Measurements from ENCODE around the gene PAFAH1B2.
"Not testable (repeated sequence)": the region's sequence is repeated elsewhere in the genome, so short reads cannot be mapped to it uniquely, and the experiment has no call there.

The PAFAH1B2 gene

GRCh38 chr11:117172724-117173421 is 28.8 kb downstream of the PAFAH1B2 start:
- DNase-seq (ENCODE audit: low read depth) = no peak

DNA sequence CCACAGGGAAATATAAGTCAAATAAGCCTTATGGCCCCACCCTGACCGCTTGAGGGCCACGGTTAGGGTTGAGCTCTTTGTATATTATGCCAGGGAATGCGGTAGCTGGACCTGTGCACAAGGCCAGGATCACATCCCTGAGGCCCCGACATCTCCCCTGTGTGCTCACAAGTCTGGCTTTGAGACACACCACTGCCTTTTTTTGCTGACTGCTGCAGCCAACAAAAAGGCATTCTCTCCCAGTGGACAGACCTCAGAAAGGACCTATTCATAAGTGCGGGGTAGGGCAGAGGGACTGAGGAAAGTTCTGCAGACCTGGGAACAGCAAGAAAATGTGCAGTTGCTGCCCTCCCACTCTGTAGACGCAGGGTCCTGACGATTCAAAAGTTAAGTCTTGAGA is 31.0 kb downstream of the PAFAH1B2 start:
- DNase-seq (ENCODE audit: low read depth) = no peak

- no peak for DNase-seq (ENCODE audit: low read depth)
These were observed 31.7 kb downstream of the PAFAH1B2 start for GRCh38 chr11:117175781-117176180.

DNA sequence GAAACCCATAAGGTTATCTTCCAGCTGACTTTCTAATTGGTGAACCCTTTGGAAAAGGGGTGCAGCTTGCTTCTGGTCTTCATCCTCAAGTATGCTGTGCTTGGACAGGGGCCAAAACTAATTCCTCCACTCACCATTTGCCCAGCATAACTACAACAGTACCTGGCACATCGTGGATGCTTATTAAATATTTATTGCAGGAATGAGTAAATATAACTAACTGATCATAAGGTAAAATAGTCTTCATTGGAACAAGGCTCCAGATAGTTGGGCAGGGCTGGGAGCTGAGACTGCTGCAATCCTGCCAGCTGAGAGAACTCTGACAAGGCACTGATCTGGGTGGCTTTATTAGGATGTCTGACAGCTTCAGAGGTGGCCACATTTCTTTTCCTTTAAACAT is 32.1 kb downstream of the PAFAH1B2 start:
- no peak for DNase-seq (ENCODE audit: low read depth)

- no peak for DNase-seq (ENCODE audit: low read depth)
These were observed 33.6 kb downstream of the PAFAH1B2 start for GRCh38 chr11:117177534-117178209.

- DNase-seq (ENCODE audit: low read depth) = peak; percentile 74
These were observed 34.3 kb downstream of the PAFAH1B2 start, which contains the start of gene SIDT2 for GRCh38 chr11:117178210-117179034. Gene SIDT2, plus strand, starts transcription at chr11:117178743. Its CDS starts 521 bp downstream, at chr11:117179264.

GRCh38 chr11:117179048-117179999 is 35.2 kb downstream of the PAFAH1B2 start:
- no peak for DNase-seq (ENCODE audit: low read depth)

- DNase-seq (ENCODE audit: low read depth) = no peak
These were observed 35.9 kb downstream of the PAFAH1B2 start for GRCh38 chr11:117180020-117180419.

GRCh38 chr11:117180661-117181585 is 36.8 kb downstream of the PAFAH1B2 start:
- DNase-seq (ENCODE audit: low read depth) = no peak

DNA sequence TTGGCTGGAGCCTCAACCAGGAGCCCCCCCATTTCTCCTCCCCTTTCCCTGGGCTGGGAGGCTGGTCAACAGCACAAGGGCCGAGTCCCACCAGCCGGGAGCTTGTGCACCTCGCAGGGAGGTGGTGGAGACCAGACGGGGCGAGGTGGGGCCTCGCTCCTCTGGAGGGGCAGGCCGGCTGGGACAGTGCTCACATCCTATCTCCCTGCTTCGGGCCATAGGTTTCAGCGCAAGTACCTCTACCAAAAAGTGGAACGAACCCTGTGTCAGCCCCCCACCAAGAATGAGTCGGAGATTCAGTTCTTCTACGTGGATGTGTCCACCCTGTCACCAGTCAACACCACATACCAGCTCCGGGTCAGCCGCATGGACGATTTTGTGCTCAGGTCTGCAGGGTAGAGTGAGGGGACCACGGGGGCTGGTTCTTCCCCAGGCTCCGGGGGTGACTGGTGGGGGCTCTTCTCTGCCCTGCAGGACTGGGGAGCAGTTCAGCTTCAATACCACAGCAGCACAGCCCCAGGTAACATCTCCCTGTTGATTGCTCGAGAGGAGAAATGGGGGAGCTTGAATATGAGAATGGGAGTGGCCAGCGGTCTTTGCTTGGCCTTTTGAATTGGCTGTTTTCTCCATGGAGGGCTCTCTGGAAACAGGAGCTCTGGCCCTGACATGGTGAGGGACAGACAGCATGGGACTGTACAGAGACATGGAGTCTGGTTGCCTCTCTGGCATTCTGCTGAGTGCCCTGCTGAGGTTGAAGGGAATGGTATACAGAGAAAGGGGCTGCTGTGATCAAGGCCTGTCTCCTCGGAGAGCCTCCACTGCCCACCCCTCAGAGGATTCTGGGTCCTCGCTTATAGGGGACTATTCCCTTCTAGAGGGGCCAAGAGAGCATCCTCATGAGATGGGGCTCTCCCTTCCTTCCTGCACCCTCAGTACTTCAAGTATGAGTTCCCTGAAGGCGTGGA is 37.8 kb downstream of the PAFAH1B2 start:
- DNase-seq (ENCODE audit: low read depth) = no peak

GRCh38 chr11:117182551-117182935 is 38.5 kb downstream of the PAFAH1B2 start:
- DNase-seq (ENCODE audit: low read depth) = no peak

DNA sequence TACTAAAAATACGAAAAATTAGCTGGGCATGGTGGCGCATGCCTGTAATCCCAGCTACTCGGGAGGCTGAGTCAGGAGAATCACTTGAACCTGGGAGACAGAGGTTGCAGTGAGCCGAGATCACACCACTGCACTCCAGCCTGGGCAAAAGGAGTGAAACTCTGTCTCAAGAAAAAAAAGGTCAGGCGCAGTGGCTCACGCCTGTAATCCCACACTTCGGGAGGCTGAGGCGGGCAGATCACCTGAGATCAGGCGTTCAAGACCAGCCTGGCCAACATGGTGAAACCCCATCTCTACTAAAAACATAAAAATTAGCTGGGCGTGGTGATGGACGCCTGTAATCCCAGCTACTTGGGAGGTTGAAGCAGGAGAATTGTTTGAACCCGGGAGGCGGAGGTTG is 39.1 kb downstream of the PAFAH1B2 start:
- DNase-seq (ENCODE audit: low read depth) = not testable (repeated sequence)

GRCh38 chr11:117183724-117184349 is 39.8 kb downstream of the PAFAH1B2 start:
- no peak for DNase-seq (ENCODE audit: low read depth)

DNA sequence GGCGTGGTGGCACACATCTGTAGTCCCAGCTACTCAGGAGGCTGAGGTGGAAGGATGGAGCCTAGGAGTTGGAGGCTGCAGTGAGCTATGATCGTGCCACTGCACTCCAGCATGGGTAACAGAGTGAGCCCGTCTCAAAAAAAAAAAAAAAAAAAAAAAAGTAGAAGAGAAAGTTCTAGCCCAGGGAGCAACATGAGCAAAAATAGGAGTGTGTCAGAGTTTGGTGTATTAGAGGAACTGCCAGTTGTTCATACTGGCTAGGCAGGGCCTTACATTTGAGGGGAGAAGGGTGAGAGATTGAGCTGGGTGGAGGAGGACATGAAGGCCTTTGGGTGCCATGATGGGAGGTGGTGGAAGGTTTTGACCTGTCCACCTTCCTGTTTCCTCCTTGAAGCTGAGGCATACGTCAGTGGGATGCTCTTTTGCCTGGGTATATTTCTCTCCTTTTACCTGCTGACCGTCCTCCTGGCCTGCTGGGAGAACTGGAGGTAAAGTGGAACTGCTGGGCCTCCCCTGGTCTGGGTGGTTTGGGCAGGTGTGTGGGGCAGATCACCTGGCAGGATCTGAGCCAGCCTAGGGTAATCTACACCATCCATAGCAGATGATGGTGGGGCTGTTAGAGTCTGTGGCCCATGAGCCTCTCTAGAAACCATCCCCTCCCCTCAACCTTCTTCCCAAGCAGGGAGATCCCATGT is 41.8 kb downstream of the PAFAH1B2 start:
- no peak for DNase-seq (ENCODE audit: low read depth)

- no peak for DNase-seq (ENCODE audit: low read depth)
These were observed 42.3 kb downstream of the PAFAH1B2 start for GRCh38 chr11:117186431-117186761.

DNA sequence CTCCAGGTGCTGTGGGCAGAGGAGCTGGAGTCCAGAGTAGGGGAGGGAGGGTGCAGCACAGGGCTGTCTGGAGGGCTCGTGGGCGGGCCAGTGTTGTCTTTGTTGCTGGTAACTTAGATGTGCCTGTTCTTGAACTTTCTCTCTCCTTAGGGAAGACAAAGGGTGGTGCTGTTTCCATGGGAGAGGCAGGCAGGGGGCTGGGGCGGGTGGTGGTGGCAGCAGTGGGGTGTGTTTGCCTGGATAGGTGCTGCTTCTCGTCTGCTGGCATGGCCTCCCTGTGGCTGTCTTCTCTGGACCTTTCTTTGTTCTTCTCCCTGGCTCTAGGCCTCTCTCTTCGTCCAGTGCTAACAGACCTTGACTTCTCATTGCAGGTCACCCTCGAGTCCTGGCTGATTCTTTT is 42.9 kb downstream of the PAFAH1B2 start:
- no peak for DNase-seq (ENCODE audit: low read depth)

- no peak for DNase-seq (ENCODE audit: low read depth)
These were observed 43.3 kb downstream of the PAFAH1B2 start for GRCh38 chr11:117187428-117187798.

- no peak for DNase-seq (ENCODE audit: low read depth)
These were observed 43.9 kb downstream of the PAFAH1B2 start for GRCh38 chr11:117187799-117188481.
